GM19035 (cell line): Measurements from ENCODE around the gene POU3F2.

Source experiments
- ATAC-seq: cut with Tn5 transposase; IDR thresholded peaks from one replicate; pipeline ENCODE4 v1.9.1; 2021; ENCODE audit not compliant: unreplicated experiment

POU3F2 gene

DNA sequence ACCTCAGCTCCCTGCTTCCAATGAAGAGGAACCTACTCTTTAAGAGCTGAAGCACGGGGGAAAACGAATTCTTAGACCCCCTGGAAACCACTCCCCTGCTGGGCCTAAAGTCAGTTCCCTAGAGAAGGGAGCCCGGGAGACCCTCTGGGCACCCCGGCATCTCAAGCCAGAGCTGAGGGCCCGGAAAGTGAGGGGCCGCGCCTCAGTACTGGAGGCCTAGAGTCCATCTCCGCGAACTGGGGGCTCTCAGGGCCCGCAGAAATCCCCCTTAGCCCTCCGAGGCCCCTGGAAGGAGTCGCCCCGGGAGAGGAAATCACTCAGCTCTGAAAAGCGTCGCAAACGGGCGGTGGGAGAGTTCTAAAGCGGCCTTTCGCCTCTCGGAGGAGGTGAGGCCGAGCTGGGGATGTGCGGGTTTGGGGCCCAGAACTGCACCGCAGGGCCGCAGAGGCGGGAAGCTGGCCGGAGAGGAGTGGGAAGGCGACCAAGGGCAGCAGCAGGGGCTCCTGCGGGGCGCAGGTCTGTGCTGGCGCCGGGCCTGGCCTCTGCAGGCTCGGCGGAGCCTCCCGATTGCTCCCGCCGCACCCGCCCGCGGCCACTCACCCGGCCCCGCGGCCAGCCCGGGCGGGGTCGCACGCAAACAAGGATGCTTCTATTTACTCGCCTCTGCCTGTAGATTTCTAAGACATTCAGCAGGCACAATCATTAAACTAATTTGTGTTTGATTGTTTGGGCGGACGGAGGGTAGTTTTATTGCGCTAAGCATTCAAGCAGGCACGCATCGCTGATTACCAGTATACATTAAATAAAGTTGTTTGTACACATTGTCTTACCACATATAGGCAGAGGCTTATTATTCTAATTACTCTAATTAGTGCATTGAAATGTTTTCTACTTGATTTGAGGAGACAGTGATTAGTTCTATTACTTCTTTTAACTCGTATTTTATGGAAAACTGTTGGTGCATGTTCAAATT lies 9.2 kb downstream of the POU3F2 start:
- no peak for ATAC-seq

DNA sequence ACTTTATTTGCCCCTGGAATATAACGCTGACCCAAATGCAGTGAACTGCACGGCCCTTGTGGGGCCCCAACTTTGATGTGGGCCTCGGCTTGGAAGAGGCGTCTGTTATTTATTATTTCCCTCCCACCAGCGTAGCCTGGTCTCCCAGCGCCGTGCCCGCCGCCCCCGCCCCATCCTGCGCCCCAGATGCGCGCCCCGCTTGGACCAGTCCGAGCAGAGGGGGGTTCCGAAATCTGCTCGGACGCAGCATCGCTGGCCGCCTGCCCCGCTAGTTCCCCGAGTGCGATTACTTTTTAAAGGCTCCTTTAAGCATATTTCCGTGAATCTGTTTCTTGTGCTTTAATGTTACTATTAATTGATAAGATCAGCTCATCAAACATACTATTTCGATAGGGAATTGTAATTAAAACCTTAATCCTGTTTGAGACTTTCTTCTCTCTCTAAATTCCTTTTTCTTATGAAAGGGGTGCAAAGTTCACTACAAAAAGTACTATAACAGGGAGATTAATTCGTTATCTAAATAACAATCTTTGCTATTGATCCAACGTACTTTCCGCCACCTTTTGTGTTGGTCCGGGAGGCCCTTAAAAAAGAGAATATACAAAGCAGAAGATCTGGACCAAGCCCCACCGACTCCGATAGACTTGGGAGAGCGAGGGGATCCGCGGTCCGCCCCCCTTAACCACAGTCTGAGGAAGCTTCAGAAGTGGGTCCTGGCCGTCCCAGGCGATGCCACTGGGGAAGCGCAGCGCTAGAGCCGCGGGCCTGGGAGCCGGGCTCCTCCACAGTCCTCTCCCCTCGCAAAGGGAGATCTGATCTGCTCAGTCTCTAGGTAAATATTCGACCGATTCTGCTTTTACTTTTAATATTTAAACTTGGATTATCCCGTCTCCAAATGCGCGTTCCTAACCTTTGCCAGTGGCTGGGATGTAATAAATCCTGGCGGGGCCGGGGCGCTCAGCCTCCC lies 10.2 kb downstream of the POU3F2 start:
- ATAC-seq: no peak

DNA sequence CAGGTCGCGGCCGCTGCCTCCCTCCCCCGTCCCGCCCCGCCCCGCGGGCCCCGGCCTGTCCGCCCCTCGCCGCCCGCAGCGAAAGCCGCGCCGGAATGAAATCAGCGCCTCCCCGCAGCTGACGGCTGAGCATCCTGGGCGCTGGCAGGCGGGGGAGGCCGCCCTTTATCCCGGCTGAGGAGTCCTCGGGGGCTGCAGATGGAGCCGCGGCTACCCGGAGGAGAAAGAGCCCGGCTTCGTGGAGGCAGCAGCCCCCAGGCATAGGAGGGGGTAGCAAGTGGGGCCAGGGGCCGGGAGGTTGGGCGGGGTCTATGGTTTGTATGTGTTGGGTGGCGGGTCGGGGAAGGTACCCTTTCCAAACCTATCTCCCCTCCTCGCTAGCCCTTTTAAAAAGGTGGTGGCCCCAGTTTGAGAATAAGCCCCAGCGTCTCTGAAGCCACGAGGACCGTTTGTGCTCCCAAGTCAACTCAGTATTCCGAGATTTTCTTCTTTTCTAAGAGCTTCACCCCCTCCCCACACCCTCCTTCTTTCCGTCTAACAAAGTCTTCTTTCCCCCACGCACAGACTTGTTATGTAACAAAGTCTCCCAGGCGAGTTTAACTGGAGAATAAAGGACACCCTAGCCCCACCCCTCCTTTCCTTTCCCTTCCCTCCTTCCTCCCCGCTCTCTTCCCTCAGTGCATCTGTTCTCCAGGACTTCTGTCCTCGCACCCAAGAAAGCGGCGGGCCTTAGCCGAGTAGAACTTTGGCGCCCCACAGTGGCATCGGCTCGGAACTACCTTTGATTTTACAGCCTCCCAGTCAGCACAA lies 11.0 kb downstream of the POU3F2 start:
- ATAC-seq: peak; percentile 68

DNA sequence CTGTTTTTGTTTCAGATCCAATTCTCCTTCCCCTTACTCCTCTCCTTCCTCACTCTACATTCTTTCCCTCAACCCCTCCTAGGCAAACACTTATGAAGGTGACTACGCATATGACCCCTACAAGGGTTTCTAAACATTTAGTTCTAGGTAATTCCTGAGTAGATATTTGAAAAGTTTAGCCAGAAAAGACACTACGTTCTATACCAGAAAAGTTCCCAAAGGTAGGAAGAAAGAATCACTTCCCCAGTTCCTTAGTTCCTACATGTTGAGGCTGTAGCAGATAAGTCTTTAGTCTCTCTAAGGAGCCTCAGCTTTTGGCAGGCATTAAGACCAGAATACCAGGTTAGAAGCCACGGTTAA lies 11.6 kb downstream of the POU3F2 start:
- no peak for ATAC-seq

DNA sequence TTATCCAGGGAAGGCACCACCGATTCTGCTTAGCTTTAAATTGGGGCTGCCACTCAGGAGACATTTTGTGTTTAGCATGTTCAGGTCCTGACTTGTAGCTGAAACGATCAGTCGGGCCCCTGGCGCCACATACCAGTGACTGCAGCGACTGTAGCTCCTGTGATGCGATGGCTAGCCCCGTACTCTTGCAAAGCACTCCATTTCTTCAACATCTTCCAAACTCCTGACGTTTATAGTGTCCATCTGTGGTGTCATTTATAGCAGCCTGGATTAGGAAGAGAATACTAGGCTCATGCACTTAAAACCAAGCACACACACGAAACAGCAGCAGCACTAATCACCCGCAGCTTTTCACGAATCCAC lies 13.0 kb downstream of the POU3F2 start:
- no peak for ATAC-seq

DNA sequence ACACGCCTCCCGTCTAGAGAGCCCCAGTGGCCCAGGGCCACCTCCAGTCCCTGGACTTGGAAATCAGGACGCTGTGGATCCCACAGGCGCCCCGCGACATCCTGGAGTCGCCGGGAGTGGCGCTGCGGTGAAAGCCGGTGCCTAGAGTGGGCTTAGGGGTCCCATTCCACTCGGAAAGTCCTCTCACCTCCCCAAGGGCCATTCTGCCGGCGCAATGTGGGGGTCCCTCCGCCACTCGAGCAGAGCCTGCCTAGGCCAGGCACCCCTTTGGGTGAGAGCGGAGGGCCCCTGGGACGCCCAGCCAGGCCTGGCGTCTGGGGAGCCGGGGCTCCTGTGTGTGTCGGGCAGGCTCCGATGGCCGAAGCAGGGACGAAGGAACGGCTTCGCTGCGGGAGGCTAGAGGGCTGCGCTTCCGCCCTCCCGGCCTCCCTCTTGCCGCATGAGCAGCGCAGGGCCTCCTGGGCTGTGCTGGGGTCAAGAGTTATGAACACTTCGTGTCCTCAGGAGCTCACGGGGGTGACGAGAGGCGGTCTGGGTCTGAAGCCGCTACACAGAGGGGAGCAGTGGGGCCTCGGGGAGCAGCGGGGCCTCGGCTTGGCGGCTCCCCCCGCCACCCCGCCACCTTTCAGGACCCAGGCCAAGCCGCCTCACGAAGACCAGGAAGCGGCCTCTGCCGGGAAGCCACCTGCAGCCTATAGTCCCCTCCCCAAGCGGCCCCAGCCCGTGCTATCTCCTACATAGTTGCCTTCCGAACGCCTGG lies 13.6 kb downstream of the POU3F2 start:
- peak; percentile 41 for ATAC-seq

DNA sequence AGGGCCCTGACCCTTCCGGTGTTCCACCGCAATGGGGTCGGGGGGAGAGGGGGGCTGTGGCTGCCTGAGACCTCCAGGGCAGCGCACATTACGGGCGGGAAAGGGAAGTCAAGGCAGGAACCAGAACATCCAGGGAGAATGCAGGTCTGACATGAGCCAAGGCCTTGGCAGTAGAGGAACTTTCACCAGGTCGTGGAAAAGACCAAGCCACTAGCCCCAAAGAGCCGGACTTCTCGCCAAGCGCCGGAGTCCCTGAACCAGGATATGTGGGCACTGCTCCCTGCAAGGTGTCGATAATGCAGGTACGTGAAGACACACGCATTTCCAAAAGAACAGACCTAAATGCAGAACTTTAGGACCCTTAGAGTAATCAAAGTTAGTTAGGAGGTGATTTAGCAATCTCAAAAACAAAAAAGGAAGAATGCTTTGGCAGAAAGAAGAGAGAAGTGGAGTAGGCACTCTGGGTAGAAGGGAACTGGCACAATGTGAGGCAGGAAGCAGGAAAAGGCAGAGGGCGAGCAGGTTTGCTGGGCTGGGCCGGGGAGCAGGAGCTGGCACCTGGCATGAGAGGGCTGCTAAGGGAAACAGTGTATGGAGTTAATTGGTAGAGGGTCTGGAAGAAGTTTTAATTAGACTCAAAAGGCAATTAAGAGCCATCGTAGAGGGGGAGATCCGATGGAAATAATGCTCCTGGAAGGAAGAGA lies 14.3 kb downstream of the POU3F2 start:
- no peak for ATAC-seq

DNA sequence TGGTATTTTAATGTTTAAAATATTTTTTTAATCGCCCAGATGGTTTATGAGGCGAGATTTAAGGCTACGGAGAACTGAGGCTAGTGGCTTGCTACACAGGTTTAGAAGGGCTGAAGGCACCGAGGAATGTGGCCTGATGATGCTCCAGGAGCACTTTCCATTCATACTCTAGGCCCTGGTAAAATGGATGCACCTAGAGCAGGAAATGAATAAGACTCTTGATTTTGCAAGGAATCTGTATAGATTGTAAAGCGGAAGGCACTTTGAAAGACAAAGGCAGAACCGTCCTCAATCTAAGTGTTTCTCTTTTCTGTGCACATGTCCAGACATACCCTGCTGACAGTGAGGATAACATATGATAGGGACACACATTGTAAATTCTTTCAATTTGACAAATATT lies 30.1 kb downstream of the POU3F2 start:
- no peak for ATAC-seq

DNA sequence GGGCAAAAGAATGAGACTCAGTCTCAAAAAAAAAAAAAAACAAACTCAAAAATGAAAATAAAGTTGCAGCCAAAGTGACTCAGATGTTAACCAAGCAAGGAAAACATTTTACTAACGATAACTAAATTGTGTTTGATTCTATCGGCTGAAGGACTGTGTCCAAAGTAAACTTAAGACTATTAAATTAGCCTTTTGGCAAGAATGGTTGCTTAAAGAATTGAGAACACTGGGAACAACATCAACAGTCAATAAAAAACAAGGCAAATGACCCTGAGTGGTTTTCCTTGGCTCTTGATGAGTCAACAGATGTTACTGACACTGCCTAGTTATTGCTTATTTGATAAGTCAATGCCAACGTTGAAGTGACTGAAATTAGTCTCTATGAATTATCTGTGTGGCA lies 36.7 kb downstream of the POU3F2 start:
- ATAC-seq: no peak

DNA sequence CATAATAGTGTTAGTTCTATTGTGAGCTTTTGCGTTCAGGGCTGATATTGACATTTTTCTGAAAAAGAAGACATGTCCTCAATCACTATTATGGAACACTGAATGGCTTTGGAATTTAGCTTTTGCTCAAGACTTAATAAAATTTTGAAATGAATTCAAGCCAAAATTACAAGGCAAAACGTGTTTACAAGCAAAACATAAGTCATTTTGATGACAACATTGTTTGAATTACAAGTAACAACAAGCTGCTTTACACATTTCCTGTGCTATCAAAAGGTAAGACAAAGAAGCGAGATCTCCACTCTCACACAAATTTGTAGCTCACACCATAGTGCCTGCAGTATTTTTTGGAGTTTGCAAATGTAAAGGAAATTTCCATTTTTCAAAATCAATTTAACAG lies 37.4 kb downstream of the POU3F2 start:
- ATAC-seq: no peak

DNA sequence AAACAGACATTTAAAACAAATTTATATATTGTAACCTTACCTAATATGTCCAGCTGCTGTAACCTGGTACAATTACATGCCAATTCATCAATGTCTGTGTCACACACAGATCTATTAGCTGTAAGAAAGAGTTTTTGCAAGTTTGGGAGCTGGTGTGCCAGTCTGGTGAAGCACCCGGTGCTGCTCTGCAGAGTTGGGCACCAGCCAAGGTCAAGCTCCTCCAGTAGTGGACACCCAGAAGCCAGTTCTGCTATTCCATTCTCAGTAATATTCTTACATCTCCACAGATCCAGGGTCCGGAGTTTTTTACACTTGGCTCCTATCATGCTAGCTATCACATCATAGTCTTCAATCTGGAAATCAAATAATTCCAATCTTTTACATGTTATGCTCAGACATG lies 41.0 kb downstream of the POU3F2 start:
- no peak for ATAC-seq

DNA sequence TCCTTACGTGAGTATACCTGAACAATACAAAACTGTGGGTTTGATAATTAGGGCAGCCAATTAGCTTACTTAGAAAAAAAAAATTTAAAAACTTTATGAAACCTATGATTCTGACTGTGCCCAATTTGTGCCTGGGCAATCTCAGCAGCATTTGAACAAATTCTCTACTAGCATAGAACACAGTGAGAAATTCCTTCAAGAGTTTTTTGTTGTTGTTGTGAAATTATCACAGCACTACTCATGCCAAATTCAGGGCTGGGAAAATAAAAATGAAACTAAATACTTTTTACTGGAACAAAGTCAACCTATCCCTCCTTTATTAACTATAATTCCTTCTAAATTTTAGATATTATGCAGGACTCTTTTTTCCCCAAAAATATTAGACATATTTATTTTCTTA lies 42.9 kb downstream of the POU3F2 start:
- no peak for ATAC-seq

DNA sequence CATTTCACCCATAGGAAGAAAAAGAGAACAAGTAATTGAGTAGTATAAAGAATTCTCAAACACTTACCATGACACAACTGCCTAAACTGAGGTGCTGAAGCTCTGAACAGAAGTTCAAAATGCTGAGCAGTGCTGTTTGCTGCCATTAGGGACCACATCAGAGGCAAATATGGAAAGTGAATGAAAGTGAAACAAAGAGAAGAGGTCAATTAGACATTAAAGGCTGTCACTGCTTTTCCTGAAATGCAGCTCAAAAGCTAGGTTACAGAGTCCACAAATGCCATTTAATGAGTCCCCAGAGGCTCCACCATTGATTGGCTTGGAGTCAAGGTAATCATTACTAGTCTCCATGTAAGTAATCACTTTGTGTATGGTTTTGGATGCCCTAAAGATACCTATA lies 46.1 kb downstream of the POU3F2 start:
- ATAC-seq: peak; percentile 94

DNA sequence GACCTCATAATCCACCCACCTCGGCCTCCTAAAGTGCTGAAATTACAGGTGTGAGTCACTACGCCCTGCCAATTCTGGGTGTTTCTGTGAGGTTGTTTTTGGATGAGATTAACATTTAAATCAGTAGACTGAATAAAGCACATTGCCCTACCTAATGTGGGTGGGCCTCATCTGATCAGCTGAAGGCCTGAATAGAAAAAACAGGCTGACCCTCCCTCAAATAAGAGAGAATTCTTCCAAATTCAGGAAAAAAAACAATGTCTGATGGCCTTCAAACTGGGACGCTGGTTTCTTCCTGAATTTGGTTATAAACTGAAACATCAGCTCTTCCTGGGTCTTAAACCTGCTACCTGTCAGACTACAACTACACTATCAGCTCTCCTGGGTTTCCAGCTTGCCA lies 51.0 kb downstream of the POU3F2 start:
- no peak for ATAC-seq

DNA sequence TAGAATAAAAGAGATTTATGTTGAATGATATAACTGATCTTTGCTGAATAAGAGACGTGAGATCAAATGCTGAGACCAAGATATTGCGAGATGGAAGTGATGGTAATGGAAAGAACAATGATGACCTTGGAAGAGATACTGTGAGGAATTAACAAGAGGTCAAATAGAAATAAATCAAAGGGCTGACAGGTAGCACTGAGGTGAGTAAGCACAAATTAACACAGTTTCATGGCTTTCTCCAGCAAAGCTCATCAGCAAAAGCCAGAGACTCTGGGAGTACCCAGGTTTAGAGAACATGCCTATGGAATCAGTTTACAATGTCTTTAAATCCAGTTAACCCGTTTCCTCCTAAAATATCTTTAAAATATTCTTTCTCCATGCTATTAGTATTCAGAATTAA lies 53.3 kb downstream of the POU3F2 start:
- no peak for ATAC-seq
